Large intestine (tissue), 3 donors: ENCODE data around the gene ZNF385C. TPM values are rescaled to one million over a fixed set of nuclear protein-coding genes. Genes with fewer than 3 reads are reported as not detected.
A peak's percentile ranks its signal among the peaks of the same experiment; 100 is the strongest.

ENCODE experiments used
- DNase-seq, 2 donors: peaks; one replicate each; pipeline versions ENCODE4 v3.0.0 to v3.0.0-alpha.2; 2013
- H3K27ac ChIP-seq: one replicate; pipeline ENCODE4 v1.5.1; 2013; ENCODE audit warnings: low read length
- H3K27me3 ChIP-seq: 2 replicates; pipeline ENCODE4 v1.6.1; 2013; ENCODE audit warnings: low read length; ENCODE audit not compliant: control insufficient read depth, insufficient read depth
- H3K36me3 ChIP-seq: 2 replicates; pipeline ENCODE4 v1.6.1; 2013; ENCODE audit warnings: low read length; ENCODE audit not compliant: control insufficient read depth, insufficient read depth
- H3K4me1 ChIP-seq: one replicate; pipeline ENCODE4 v1.6.1; 2013; ENCODE audit warnings: low read length; ENCODE audit not compliant: control insufficient read depth, insufficient read depth
- H3K4me3 ChIP-seq: one replicate; pipeline ENCODE4 v1.5.1; 2013; ENCODE audit warnings: low read length
- H3K9me3 ChIP-seq: one replicate; pipeline ENCODE4 v1.6.1; 2013; ENCODE audit warnings: mild to moderate bottlenecking, low read depth, low read length, moderate library complexity; ENCODE audit not compliant: control insufficient read depth
- WGBS: methylation state at CpG from one replicate; pipeline ENCODE4 v1.1.5; 2013; ENCODE audit warnings: low lambda C conversion rate; ENCODE audit not compliant: insufficient coverage; 5-methylcytosine and 5-hydroxymethylcytosine counted together
- polyA plus RNA-seq: library from polyadenylated mRNA; unstranded; fragments of 120-200 nt; gene quantifications from one replicate; pipeline ENCODE4 v1.2.1, GENCODE V29; 2013

ZNF385C gene
- polyA plus RNA-seq, 1 donor, result 1.4 TPM

- WGBS, result no CpG with 5 or more reads among the region's 51 CpGs
- H3K36me3 ChIP-seq, result peaks cover 7% of the 10 kb centered on the region
- no peaks in the 10 kb centered on the region for H3K27me3 ChIP-seq
- H3K9me3 ChIP-seq, result no peaks in the 10 kb centered on the region
- H3K4me3 ChIP-seq, result peak overlapping the region; percentile 21
- H3K27ac ChIP-seq, result no peak overlapping the region
- peak; percentile 81 to 82 for DNase-seq
- peaks cover 21% of the 10 kb centered on the region for H3K4me1 ChIP-seq
Observed at GRCh38 chr17:42107597-42108576, 9.6 kb upstream of the ZNF385C start.

DNA sequence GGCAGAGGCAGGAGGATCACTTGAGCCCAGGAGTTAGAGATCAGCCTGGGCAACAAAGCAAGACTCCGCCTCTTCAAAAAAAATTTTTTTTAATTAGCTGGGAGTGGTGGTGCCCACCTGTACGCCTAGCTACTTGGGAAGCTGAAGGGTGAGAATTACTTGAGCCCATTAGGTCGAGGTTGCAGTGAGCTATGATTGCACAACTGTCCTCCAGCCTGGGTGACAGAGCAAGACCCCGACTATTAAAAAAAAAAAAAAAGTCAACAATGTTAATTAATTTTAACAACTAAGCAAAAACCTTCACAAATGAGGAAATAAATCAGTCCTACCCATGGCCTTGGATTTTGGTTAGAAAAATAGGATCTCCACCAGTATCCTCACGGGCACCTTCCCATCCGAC, 8.9 kb upstream of the ZNF385C start:
- H3K9me3 ChIP-seq, result no peaks in the 10 kb centered on the region
- no peak overlapping the region for H3K27ac ChIP-seq
- H3K36me3 ChIP-seq, result peaks cover 7% of the 10 kb centered on the region
- DNase-seq, result no peak
- 50% methylated on average over 1 of the region's 6 CpGs for WGBS
- H3K4me1 ChIP-seq, result peaks cover 19% of the 10 kb centered on the region
- H3K27me3 ChIP-seq, result no peaks in the 10 kb centered on the region
- peak overlapping the region; percentile 21 for H3K4me3 ChIP-seq

GRCh38 chr17:42106009-42106408, 7.7 kb upstream of the ZNF385C start:
- no peak overlapping the region for H3K27ac ChIP-seq
- peaks cover 10% of the 10 kb centered on the region for H3K4me1 ChIP-seq
- H3K36me3 ChIP-seq, result peaks cover 5% of the 10 kb centered on the region
- no peaks in the 10 kb centered on the region for H3K9me3 ChIP-seq
- H3K4me3 ChIP-seq, result no peak overlapping the region
- no peaks in the 10 kb centered on the region for H3K27me3 ChIP-seq
- DNase-seq, result no peak
- 100% methylated on average over 1 of the region's 2 CpGs for WGBS

DNA sequence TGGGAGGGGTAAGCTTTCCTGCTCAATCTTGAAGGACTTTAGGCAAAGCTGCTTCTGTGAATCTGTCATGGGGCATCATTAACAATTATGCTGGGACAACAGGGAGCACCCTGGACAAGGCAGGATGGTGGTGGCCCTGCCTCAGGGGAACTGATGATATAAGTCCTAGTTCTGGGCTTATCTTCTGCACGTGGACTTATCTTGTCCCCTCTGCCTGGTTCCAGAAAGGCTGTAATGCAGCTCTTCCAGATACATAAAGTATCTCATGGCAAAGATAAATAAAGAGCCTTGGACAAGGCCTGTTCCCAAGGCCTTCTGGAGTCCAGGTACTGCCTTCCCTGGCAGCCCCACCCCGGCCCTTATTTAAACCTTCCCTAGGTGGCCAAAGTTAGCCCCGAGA, 6.0 kb upstream of the ZNF385C start:
- Histone ChIP-seq H3K9me3 (no peaks in the 10 kb centered on the region), H3K27ac (no peak overlapping the region), H3K4me3 (no peak overlapping the region), H3K4me1 (peaks cover 10% of the 10 kb centered on the region), H3K27me3 (no peaks in the 10 kb centered on the region), H3K36me3 (peaks cover 3% of the 10 kb centered on the region)
- WGBS, result no CpG with 5 or more reads among the region's 3 CpGs
- no peak for DNase-seq

- no peak overlapping the region for H3K4me3 ChIP-seq
- no peak for DNase-seq
- H3K4me1 ChIP-seq, result peaks cover 10% of the 10 kb centered on the region
- peaks cover 4% of the 10 kb centered on the region for H3K27me3 ChIP-seq
- H3K27ac ChIP-seq, result no peak overlapping the region
- H3K9me3 ChIP-seq, result no peaks in the 10 kb centered on the region
- WGBS, result no CpG with 5 or more reads among the region's 11 CpGs
- H3K36me3 ChIP-seq, result peaks cover 3% of the 10 kb centered on the region
Observed at GRCh38 chr17:42103221-42103954, 5.1 kb upstream of the ZNF385C start.

- Histone ChIP-seq H3K4me1 (peaks cover 9% of the 10 kb centered on the region), H3K36me3 (peaks cover 3% of the 10 kb centered on the region), H3K27me3 (peaks cover 19% of the 10 kb centered on the region), H3K27ac (no peak overlapping the region), H3K9me3 (no peaks in the 10 kb centered on the region), H3K4me3 (no peak overlapping the region)
- peak in 1 of 2 donors; percentile 48 for DNase-seq
- WGBS, result no CpG with 5 or more reads among the region's 14 CpGs
Observed at GRCh38 chr17:42101513-42102292, 3.4 kb upstream of the ZNF385C start.

DNA sequence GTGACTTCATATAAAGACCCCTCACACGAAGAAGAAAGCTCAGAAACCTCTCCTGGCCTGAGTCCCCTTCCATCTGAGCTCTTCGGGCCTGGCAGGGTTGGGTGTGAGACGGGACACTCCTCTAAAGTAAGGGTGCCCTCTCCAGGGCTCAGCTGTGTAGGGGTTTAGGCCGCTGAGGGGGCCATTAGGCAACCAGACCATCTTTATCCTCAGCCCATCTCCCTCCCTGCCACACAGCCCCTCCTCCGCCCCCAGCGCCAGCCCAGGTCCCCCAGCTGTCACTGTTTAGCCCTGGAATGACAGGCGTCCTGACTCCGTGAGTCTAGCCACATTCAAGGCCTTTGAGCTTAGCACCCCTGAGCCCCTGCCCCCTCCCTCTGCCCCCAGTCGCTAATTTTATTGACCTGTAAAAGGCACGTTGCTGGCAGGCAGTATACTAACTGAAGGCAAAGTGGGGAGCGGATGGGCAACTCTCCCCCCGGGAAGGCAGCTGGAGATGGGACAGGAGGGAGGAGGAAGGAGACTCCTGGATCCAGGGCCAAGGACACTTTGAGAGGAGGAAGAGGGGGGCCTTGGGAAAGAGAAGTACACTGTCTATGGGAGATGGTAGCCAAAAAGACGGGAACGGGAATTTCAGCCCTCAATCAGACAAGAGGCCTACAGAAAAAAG, 592 bp upstream of the ZNF385C start:
- no peak for DNase-seq
- no peaks in the 10 kb centered on the region for H3K9me3 ChIP-seq
- H3K4me3 ChIP-seq, result no peak overlapping the region
- no CpG with 5 or more reads among the region's 14 CpGs for WGBS
- peaks cover 32% of the 10 kb centered on the region for H3K27me3 ChIP-seq
- H3K27ac ChIP-seq, result no peak overlapping the region
- H3K4me1 ChIP-seq, result peaks cover 9% of the 10 kb centered on the region
- no peaks in the 10 kb centered on the region for H3K36me3 ChIP-seq

DNA sequence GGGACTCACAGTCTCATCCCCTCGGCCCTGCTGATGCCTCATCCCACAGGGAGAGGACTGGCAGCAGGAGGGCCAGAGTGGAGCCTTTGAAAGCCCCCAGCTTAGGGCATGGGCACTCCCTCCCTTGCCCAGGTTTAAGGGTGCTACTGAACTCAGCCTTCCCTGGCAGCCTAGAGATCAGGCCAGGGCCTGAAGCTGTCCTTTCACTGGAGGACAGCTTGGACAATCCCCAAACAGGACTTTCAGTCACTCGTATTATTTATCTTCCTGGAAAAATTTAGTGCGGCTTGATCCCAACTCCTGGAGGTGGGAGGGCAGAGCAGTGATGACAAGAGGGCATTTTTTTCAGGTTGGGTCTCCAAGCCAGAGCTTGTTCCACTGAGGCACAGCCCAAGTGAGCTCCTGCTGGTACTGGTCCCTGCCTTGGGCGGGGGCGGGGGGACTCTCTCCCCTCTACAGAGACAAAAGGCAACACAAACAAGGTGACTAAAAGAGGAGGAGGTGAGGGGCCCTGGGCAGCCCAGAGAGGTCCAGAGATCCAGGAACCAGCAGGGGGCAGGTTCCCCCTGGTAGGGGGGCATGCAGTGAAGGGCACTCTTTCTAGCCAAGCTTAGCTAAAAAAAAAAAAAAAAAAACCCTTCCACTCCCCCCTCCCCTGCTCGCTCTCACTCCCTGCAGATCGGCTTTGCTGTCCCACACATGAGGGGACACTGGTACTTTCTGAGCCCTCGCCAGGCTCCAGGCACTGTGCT, 1.7 kb downstream of the ZNF385C start:
- WGBS, result no CpG with 5 or more reads among the region's 8 CpGs
- H3K4me1 ChIP-seq, result peaks cover 9% of the 10 kb centered on the region
- no peak overlapping the region for H3K27ac ChIP-seq
- H3K9me3 ChIP-seq, result no peaks in the 10 kb centered on the region
- no peaks in the 10 kb centered on the region for H3K36me3 ChIP-seq
- DNase-seq, result no peak
- H3K4me3 ChIP-seq, result no peak overlapping the region
- peaks cover 32% of the 10 kb centered on the region for H3K27me3 ChIP-seq

DNA sequence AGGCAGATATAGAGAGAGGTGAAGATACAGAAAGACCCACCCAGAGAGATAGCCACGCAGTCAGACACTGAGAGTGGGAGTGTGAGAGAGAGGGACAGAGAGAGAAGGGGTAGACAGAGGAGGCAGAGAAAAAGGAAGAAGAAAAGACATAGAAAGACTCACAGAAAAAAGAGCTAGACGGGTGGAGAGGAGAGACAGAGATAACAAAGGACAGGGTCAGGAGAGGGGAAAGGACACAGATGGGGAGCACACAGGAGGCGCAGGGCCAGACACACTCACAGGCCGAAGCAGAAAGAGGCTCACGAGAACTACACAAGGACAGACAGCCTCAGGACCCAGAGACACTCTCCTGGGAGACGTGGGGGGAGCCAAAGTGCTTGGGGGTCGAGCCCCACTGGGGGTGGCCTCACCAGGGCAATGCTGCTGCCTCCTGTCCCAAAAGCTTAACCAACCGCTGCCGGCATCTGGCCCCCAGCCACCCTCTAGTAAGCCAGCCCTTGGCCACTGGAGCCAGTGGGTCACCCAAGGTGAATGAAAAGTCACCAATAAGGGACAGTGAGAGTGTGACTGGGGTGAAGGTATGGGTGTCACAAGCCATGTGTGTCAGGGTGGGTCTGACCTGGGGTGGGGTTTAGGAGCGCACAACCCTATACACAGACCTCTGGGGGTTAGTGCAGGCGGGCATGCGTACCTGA, 3.8 kb downstream of the ZNF385C start:
- Histone ChIP-seq H3K27me3 (peaks cover 32% of the 10 kb centered on the region), H3K27ac (no peak overlapping the region), H3K9me3 (no peaks in the 10 kb centered on the region), H3K36me3 (no peaks in the 10 kb centered on the region), H3K4me1 (peaks cover 9% of the 10 kb centered on the region), H3K4me3 (no peak overlapping the region)
- no peak for DNase-seq
- 86% methylated on average over 1 of the region's 12 CpGs for WGBS
